OCI-LY3 (cell line): ENCODE data around the gene AFF2.

Experiments used
- EZH2phosphoT487 ChIP-seq: fragments of 200-600 bp; shearing (Covaris generic); IDR thresholded peaks from 2 replicates; pipeline ENCODE4 v1.6.1; 2018; ENCODE audit warnings: antibody characterized with exemption, mixed run types, low read depth
- TF ChIP-seq, protein P1 (sequence below): fragments of 200-600, 300-600 bp; sonication (generic); IDR thresholded peaks from 2 replicates; pipeline ENCODE4 v1.5.1; 2014; ENCODE audit warnings: antibody characterized with exemption, low read length, low read depth

DNA sequence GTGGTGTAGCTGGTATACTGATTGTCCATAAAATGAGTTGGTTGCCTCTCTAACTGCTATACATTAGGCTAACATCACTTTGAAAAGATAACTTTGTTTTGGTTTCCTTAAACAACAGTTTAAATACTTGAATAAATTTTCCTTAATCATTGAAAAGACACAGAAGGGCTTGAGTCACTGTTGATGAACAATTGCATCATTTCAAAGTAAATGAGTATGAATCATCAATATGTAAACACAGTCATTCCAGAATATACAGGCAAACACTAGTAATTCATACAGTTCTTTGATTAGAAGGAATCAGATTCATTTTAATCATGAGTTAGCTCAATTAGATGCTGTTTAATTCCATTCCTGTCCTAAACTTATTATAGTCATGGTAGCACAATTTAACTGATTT, 160.6 kb downstream of the AFF2 start:
- TF ChIP-seq, protein P1, sequence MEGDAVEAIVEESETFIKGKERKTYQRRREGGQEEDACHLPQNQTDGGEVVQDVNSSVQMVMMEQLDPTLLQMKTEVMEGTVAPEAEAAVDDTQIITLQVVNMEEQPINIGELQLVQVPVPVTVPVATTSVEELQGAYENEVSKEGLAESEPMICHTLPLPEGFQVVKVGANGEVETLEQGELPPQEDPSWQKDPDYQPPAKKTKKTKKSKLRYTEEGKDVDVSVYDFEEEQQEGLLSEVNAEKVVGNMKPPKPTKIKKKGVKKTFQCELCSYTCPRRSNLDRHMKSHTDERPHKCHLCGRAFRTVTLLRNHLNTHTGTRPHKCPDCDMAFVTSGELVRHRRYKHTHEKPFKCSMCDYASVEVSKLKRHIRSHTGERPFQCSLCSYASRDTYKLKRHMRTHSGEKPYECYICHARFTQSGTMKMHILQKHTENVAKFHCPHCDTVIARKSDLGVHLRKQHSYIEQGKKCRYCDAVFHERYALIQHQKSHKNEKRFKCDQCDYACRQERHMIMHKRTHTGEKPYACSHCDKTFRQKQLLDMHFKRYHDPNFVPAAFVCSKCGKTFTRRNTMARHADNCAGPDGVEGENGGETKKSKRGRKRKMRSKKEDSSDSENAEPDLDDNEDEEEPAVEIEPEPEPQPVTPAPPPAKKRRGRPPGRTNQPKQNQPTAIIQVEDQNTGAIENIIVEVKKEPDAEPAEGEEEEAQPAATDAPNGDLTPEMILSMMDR, result no peak
- no peak for TF ChIP-seq EZH2phosphoT487
